Transverse colon (tissue), 4 donors: Measurements from ENCODE around the gene ZFHX3.

Experiments
- CTCF ChIP-seq, 5 experiments: fragments of 200-600 bp in 3 of 5; fragments of 450-650 bp in 2 of 5; sonication (generic) in 3 of 5; IDR thresholded peaks; 1 replicate in 2 of 5; 2 replicates in 3 of 5; pipeline ENCODE4 v1.5.1; 2016 to 2017; ENCODE audit warnings: antibody characterized with exemption in 5 of 5, inconsistent platforms in 3 of 5, mild to moderate bottlenecking in 2 of 5, moderate library complexity in 1 of 5
- EP300 ChIP-seq: sonication (generic); formaldehyde crosslinking; IDR thresholded peaks from one replicate; pipeline ENCODE4 v1.6.1; 2017; ENCODE audit warnings: antibody characterized with exemption, low read depth
- POLR2AphosphoS5 ChIP-seq, 3 donors: sonication (generic); formaldehyde crosslinking; IDR thresholded peaks; one replicate each; pipeline ENCODE4 v1.6.1; 2016; ENCODE audit warnings: antibody characterized with exemption in 3 of 3

- no peak for TF ChIP-seq CTCF (IDR thresholded peaks at IDR 0.05)
- no peak for TF ChIP-seq POLR2AphosphoS5 (IDR thresholded peaks at IDR 0.05)
- TF ChIP-seq EP300: no peak
These were observed 132.6 kb downstream of the ZFHX3 start for GRCh38 chr16:72915331-72915730.
